Activated naive CD8-positive, alpha-beta T cell (primary cell): Measurements from ENCODE around the gene HIVEP3.

Source experiments
- H3K27ac Mint-ChIP-seq: one replicate; pipeline ENCODE4 v1.8.0; 2021; ENCODE audit warnings: mixed read lengths
- H3K27me3 Mint-ChIP-seq: one replicate; pipeline ENCODE4 v1.8.0; 2021; ENCODE audit warnings: mixed read lengths
- H3K36me3 Mint-ChIP-seq: one replicate; pipeline ENCODE4 v1.8.0; 2021; ENCODE audit warnings: mixed read lengths
- H3K4me1 Mint-ChIP-seq: one replicate; pipeline ENCODE4 v1.8.0; 2021; ENCODE audit warnings: low read depth, mixed read lengths
- H3K4me3 Mint-ChIP-seq: one replicate; pipeline ENCODE4 v1.8.0; 2021; ENCODE audit warnings: mild to moderate bottlenecking, mixed read lengths
- H3K9me3 Mint-ChIP-seq: one replicate; pipeline ENCODE4 v1.8.0; 2021; ENCODE audit warnings: low read depth, mixed read lengths

HIVEP3 gene

DNA sequence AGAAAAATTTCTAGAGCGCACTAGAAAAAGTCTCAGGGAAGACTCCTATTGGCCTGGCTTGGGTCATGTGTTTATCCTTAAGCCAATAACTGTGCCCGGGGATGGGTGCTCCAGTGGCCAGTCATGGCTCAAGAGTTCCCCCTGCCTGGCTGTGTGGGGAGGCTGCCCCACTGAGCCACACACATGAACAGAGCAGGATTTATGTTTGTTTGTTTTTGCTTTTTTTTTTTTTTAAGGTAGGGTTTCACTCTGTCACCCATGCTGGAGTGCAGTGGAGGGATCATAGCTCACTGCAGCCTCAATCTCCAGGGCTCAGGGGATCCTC, 456.1 kb downstream of the HIVEP3 start:
- no peak overlapping the region for H3K27ac Mint-ChIP-seq
- H3K27me3 Mint-ChIP-seq, result no peaks in the 10 kb centered on the region
- no peaks in the 10 kb centered on the region for H3K4me1 Mint-ChIP-seq
- no peaks in the 10 kb centered on the region for H3K9me3 Mint-ChIP-seq
- no peaks in the 10 kb centered on the region for H3K36me3 Mint-ChIP-seq
- H3K4me3 Mint-ChIP-seq, result no peak overlapping the region

DNA sequence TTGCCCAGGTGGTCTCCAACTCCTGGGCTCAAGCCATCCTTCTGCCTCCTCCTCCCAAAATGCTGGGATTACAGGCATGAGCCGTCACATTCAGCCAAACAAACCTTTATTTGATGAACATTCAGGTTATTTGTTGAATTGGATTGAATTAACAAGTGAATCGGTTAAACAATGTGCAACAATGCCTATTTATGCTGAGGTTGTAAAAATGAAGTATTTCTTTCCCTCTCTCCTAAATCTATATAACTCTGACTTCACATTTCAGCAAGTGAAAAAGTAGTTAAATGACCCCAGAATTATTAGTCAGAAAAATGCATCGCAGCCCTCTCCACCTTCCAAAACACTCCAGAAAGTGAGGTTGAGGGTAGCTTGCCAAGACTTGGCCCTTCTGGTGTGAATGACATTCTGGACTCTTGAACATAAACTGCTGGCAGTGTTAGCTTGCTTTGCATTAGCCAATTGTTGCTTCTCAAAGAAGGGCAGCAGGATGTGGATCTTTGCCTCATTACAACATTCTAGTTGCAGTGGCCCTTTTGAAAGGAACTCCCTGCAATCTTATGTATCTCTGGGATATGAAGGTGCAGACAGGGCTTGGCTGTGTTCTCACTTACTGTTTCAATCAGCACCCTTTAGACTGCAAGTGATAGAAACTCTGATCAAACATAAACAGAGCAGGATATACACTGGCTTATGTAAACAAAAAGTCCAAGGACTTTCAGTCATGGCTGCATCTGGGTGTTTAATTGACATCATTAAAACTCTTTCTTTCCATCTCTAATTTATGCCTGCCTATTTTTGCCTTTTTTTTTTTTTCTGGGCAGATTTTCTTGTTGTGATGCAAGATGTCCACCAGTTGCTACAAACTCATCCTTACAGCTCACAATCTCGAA, 456.7 kb downstream of the HIVEP3 start:
- Mint-ChIP-seq H3K27ac (no peak overlapping the region), H3K36me3 (no peaks in the 10 kb centered on the region), H3K4me1 (no peaks in the 10 kb centered on the region), H3K27me3 (no peaks in the 10 kb centered on the region), H3K4me3 (no peak overlapping the region), H3K9me3 (no peaks in the 10 kb centered on the region)

DNA sequence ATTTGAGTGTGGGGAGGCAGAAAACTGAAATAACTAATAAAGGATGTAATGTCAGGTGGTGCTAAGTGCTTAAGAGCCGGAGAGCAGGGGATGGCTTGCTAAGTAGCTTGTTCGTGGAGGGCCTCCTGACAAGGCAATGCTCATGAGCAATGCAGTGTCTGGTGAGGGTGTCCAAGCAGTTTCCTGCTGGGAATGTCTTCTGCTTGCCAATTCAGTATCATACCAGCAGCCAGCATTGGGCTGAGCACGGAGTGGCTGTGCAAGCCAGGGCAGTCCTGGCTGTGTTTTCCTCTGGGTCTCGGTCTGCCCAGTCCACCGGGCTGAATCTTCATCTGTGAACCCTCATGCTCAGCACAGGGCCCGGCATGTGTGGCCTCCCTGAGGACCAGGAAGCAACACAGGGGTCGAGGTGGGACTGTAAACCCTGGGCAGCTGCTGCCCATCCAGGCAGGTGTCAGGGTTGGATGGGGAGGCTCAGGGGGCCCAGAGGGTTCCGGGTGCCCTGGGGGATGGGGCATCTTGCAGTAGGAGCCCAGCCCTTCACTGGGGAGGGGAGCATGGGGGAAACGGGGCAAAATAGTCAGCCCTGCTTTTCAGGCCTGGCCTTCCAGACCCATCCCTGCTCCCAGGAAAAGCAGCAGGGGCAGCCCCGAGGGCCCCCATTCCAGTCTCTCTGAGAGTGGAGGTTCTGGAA, 461.7 kb downstream of the HIVEP3 start:
- Mint-ChIP-seq H3K27me3 (no peaks in the 10 kb centered on the region), H3K36me3 (no peaks in the 10 kb centered on the region), H3K27ac (no peak overlapping the region), H3K9me3 (no peaks in the 10 kb centered on the region), H3K4me3 (no peak overlapping the region), H3K4me1 (no peaks in the 10 kb centered on the region)
